PC-9 (cell line): Measurements from ENCODE around the gene GALNT1. TPM values are rescaled to one million over a fixed set of nuclear protein-coding genes. Genes with fewer than 3 reads are reported as not detected.

Experiments
- BruUV-seq: library from RNA; stranded (reverse); fragments of 400-500 nt; replicated peaks from 2 replicates; lab custom pipeline; 2021; lab: Mats Ljungman, UMichigan
- CTCF ChIA-PET: fragments of 300-600 bp; sonication (Branson Sonifier 250); formaldehyde crosslinking; loops from one replicate; lab custom pipeline; 2022; ENCODE audit warnings: antibody characterized with exemption; lab: Charles Lee
- POLR2A ChIA-PET: fragments of 300-600 bp; sonication (Branson Sonifier 250); formaldehyde crosslinking; loops from one replicate; lab custom pipeline; 2022; ENCODE audit warnings: antibody characterized with exemption; ENCODE audit not compliant: unreplicated experiment; lab: Charles Lee
- DNase-seq, 2 experiments: peaks; one replicate each; pipeline versions ENCODE4 v3.0.0 to v3.0.0-alpha.2; 2015 to 2022; ENCODE audit warnings: mixed read lengths in 1 of 2
- H2AFZ ChIP-seq: fragments of 200-600 bp; sonication (generic); 2 replicates; pipeline ENCODE4 v1.8.1; 2017; ENCODE audit warnings: antibody characterized with exemption
- H3F3A ChIP-seq: fragments of 200-600 bp; sonication (generic); 2 replicates; pipeline ENCODE4 v1.8.1; 2017; ENCODE audit warnings: antibody characterized with exemption, mild to moderate bottlenecking, low read depth; ENCODE audit not compliant: insufficient read depth
- H3K27ac ChIP-seq: fragments of 200-600 bp; sonication (generic); 2 replicates; pipeline ENCODE4 v1.6.1; 2016; ENCODE audit warnings: mixed run types
- H3K27me3 ChIP-seq: fragments of 200-600 bp; sonication (generic); 2 replicates; pipeline ENCODE4 v1.6.1; 2016; ENCODE audit warnings: low read depth, mixed run types; ENCODE audit not compliant: insufficient read depth
- H3K36me3 ChIP-seq: fragments of 200-600 bp; sonication (generic); 2 replicates; pipeline ENCODE4 v1.6.1; 2016; ENCODE audit warnings: low read depth, mixed run types
- H3K4me1 ChIP-seq: fragments of 200-600 bp; sonication (generic); replicated peaks from 2 replicates; pipeline ENCODE4 v1.6.1; 2016; ENCODE audit warnings: mixed run types; ENCODE audit not compliant: insufficient read depth
- H3K4me2 ChIP-seq: fragments of 200-600 bp; sonication (generic); 2 replicates; pipeline ENCODE4 v1.6.1; 2017; ENCODE audit warnings: mixed run types
- H3K4me3 ChIP-seq: fragments of 200-600 bp; sonication (generic); 2 replicates; pipeline ENCODE4 v1.6.1; 2016; ENCODE audit warnings: mixed run types
- H3K79me2 ChIP-seq: fragments of 200-600 bp; sonication (generic); 2 replicates; pipeline ENCODE4 v1.6.1; 2017; ENCODE audit warnings: low read depth, mixed run types
- H3K9me2 ChIP-seq: fragments of 200-600 bp; sonication (generic); 2 replicates; pipeline ENCODE4 v1.8.1; 2017; ENCODE audit warnings: mild to moderate bottlenecking; ENCODE audit not compliant: insufficient read depth
- H3K9me3 ChIP-seq: fragments of 200-600 bp; sonication (generic); 2 replicates; pipeline ENCODE4 v1.8.1; 2016; ENCODE audit warnings: low read depth; ENCODE audit not compliant: insufficient read depth
- H4K20me1 ChIP-seq: fragments of 200-600 bp; sonication (generic); 2 replicates; pipeline ENCODE4 v1.8.1; 2017; ENCODE audit not compliant: insufficient read depth
- CTCF ChIP-seq: fragments of 200-600 bp; sonication (generic); conservative IDR thresholded peaks from 2 replicates; pipeline ENCODE4 v1.6.1; 2017; ENCODE audit warnings: mixed run types, antibody characterized with exemption, mild to moderate bottlenecking, moderate library complexity
- EZH2 ChIP-seq: fragments of 200-600 bp; sonication (generic); IDR thresholded peaks from 2 replicates; pipeline ENCODE4 v1.8.0; 2017; ENCODE audit warnings: antibody characterized with exemption, low read depth
- intact Hi-C: fragments of 100-400 bp; cut with micrococcal nuclease; formaldehyde crosslinking; loops from one replicate; pipeline ENCODE4 v1.10.0; 2022; ENCODE audit not compliant: unreplicated experiment
- total RNA-seq: library from RNA; stranded (reverse); gene quantifications from 2 replicates; pipeline ENCODE4 v1.2.3, GENCODE V29; 2021

The GALNT1 gene
- total RNA-seq, 1 experiment from 2014 or later: 88.9 TPM

GRCh38 chr18:35658112-35658511 lies 76.6 kb downstream of the GALNT1 start:
- POLR2A ChIA-PET: interaction anchor here (0.5 kb wide), 1 partner anchor 36 kb away, joined by 3 read pairs; no protein-coding TSS in a partner anchor
- DNase-seq: no peak
- Histone ChIP-seq H3F3A (no peaks in the 10 kb centered on the region), H2AFZ (no peak overlapping the region), H3K27me3 (no peaks in the 10 kb centered on the region), H3K4me3 (no peak overlapping the region), H3K79me2 (no peaks in the 10 kb centered on the region), H4K20me1 (no peaks in the 10 kb centered on the region; the same call in 1 of the 2 replicates), H3K9me3 (no peaks in the 10 kb centered on the region), H3K9me2 (no peaks in the 10 kb centered on the region), H3K4me1 (no peaks in the 10 kb centered on the region), H3K27ac (no peak overlapping the region), H3K36me3 (no peaks in the 10 kb centered on the region), H3K4me2 (no peak overlapping the region)
- CTCF ChIA-PET: no interaction called here
- intact Hi-C loops: no loop called here
- BruUV-seq: no TSS peak
- no peak for TF ChIP-seq EZH2
- TF ChIP-seq CTCF: no peak

GRCh38 chr18:35661483-35662146 lies 80.1 kb downstream of the GALNT1 start:
- H4K20me1 ChIP-seq: no peaks in the 10 kb centered on the region; the same call in 1 of the 2 replicates
- H3K4me3 ChIP-seq: no peak overlapping the region
- no peaks in the 10 kb centered on the region for H3K9me2 ChIP-seq
- no peak for DNase-seq
- CTCF ChIA-PET: no interaction called here
- H3K4me2 ChIP-seq: no peak overlapping the region
- H3K36me3 ChIP-seq: no peaks in the 10 kb centered on the region; the same call in 1 of the 2 replicates
- no peaks in the 10 kb centered on the region for H3F3A ChIP-seq
- H2AFZ ChIP-seq: no peak overlapping the region
- TF ChIP-seq CTCF (no peak), EZH2 (no peak)
- no peaks in the 10 kb centered on the region for H3K4me1 ChIP-seq
- H3K27me3 ChIP-seq: no peaks in the 10 kb centered on the region
- intact Hi-C loops: no loop called here
- BruUV-seq: no TSS peak
- POLR2A ChIA-PET: no interaction called here
- H3K79me2 ChIP-seq: no peaks in the 10 kb centered on the region
- no peaks in the 10 kb centered on the region for H3K9me3 ChIP-seq
- no peak overlapping the region for H3K27ac ChIP-seq

GRCh38 chr18:35662293-35663062 lies 80.9 kb downstream of the GALNT1 start:
- H3K27me3 ChIP-seq: no peaks in the 10 kb centered on the region
- H3K9me2 ChIP-seq: no peaks in the 10 kb centered on the region
- H2AFZ ChIP-seq: no peak overlapping the region
- no peak for TF ChIP-seq EZH2
- TF ChIP-seq CTCF: no peak
- no peaks in the 10 kb centered on the region for H3F3A ChIP-seq
- no peak overlapping the region for H3K4me3 ChIP-seq
- ChIA-PET POLR2A (no interaction called here), CTCF (no interaction called here)
- no peak for DNase-seq
- H3K36me3 ChIP-seq: peaks cover 6% of the 10 kb centered on the region
- no peaks in the 10 kb centered on the region for H3K4me1 ChIP-seq
- no peak overlapping the region for H3K4me2 ChIP-seq
- no peaks in the 10 kb centered on the region; the same call in 1 of the 2 replicates for H4K20me1 ChIP-seq
- intact Hi-C loops: no loop called here
- no TSS peak for BruUV-seq
- no peaks in the 10 kb centered on the region for H3K9me3 ChIP-seq
- no peaks in the 10 kb centered on the region for H3K79me2 ChIP-seq
- no peak overlapping the region for H3K27ac ChIP-seq
